GM12878 (cell line): ENCODE results near the gene SLC50A1.

ENCODE experiments used
- ASH2L ChIP-seq: fragments of 300-600, 200-600 bp; sonication (generic); IDR thresholded peaks from 2 replicates; pipeline ENCODE4 v1.6.1; 2017; ENCODE audit warnings: low read depth, mild to moderate bottlenecking, borderline replicate concordance
- BRCA1 ChIP-seq: IDR thresholded peaks from 2 replicates; pipeline ENCODE4 v1.6.1; 2011; ENCODE audit warnings: low read depth, low read length, improper control_type of control experiment
- CREB1 ChIP-seq: IDR thresholded peaks from 2 replicates; pipeline ENCODE4 v1.6.1; 2012; ENCODE audit warnings: low read depth, mild to moderate bottlenecking, inconsistent platforms
- NFXL1 ChIP-seq: fragments of 450-650 bp; IDR thresholded peaks from 2 replicates; pipeline ENCODE4 v1.6.1; 2017; ENCODE audit warnings: antibody characterized with exemption, mild to moderate bottlenecking, borderline replicate concordance
- POLR2AphosphoS5 ChIP-seq: IDR thresholded peaks from 2 replicates; pipeline ENCODE4 v1.6.1; 2011; ENCODE audit warnings: mild to moderate bottlenecking, low read length, inconsistent platforms
- RFX5 ChIP-seq: IDR thresholded peaks from 2 replicates; pipeline ENCODE4 v1.6.1; 2011; ENCODE audit warnings: low read depth, low read length, improper control_type of control experiment
- SMAD5 ChIP-seq: IDR thresholded peaks from 2 replicates; pipeline ENCODE4 v1.6.1; 2016; ENCODE audit warnings: antibody characterized with exemption, low read depth
- SP1 ChIP-seq: IDR thresholded peaks from one replicate; pipeline ENCODE4 v1.6.1; 2011; ENCODE audit warnings: low read depth, low read length
- SUZ12 ChIP-seq: fragments of 200-600 bp; sonication (generic); IDR thresholded peaks from one replicate; pipeline ENCODE4 v1.6.1; 2018; ENCODE audit warnings: antibody characterized with exemption, mild to moderate bottlenecking; ENCODE audit not compliant: unreplicated experiment
- TCF7 ChIP-seq: IDR thresholded peaks from 2 replicates; pipeline ENCODE4 v1.6.1; 2014; ENCODE audit warnings: antibody characterized with exemption, borderline replicate concordance
- YY1 ChIP-seq: IDR thresholded peaks from 2 replicates; pipeline ENCODE4 v1.6.1; 2011; ENCODE audit warnings: low read depth, mild to moderate bottlenecking, low read length
- ZNF24 ChIP-seq: fragments of 450-650 bp; IDR thresholded peaks from 2 replicates; pipeline ENCODE4 v1.6.1; 2017; ENCODE audit warnings: antibody characterized with exemption, mild to moderate bottlenecking
- TF ChIP-seq, protein P1 (sequence below), 3 experiments: IDR thresholded peaks in 2 of 3; conservative IDR thresholded peaks in 1 of 3; 2 replicates each; pipeline ENCODE4 v1.5.1; 2011; ENCODE audit warnings: low read depth in 3 of 3, low read length in 3 of 3, mild to moderate bottlenecking in 3 of 3, control low read depth in 2 of 3, moderate library complexity in 2 of 3, inconsistent platforms in 1 of 3, mixed read lengths in 1 of 3; ENCODE audit not compliant: control insufficient read depth in 2 of 3, insufficient read depth in 1 of 3; ENCODE audit errors: extremely low read depth in 1 of 3
- TF ChIP-seq, protein P2 (sequence below): IDR thresholded peaks from 2 replicates; pipeline ENCODE4 v1.6.1; 2012; ENCODE audit warnings: low read depth, low read length, improper control_type of control experiment

DNA sequence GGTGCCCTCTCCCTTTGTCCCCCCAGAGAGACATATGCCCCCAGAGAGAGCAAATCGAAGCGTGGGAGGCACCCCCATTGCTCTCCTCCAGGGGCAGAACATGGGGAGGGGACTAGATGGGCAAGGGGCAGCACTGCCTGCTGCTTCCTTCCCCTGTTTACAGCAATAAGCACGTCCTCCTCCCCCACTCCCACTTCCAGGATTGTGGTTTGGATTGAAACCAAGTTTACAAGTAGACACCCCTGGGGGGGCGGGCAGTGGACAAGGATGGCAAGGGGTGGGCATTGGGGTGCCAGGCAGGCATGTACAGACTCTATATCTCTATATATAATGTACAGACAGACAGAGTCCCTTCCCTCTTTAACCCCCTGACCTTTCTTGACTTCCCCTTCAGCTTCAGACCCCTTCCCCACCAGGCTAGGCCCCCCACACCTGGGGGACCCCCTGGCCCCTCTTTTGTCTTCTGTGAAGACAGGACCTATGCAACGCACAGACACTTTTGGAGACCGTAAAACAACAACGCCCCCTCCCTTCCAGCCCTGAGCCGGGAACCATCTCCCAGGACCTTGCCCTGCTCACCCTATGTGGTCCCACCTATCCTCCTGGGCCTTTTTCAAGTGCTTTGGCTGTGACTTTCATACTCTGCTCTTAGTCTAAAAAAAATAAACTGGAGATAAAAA is 48.7 kb upstream of the SLC50A1 start:
- TF ChIP-seq, protein P1, sequence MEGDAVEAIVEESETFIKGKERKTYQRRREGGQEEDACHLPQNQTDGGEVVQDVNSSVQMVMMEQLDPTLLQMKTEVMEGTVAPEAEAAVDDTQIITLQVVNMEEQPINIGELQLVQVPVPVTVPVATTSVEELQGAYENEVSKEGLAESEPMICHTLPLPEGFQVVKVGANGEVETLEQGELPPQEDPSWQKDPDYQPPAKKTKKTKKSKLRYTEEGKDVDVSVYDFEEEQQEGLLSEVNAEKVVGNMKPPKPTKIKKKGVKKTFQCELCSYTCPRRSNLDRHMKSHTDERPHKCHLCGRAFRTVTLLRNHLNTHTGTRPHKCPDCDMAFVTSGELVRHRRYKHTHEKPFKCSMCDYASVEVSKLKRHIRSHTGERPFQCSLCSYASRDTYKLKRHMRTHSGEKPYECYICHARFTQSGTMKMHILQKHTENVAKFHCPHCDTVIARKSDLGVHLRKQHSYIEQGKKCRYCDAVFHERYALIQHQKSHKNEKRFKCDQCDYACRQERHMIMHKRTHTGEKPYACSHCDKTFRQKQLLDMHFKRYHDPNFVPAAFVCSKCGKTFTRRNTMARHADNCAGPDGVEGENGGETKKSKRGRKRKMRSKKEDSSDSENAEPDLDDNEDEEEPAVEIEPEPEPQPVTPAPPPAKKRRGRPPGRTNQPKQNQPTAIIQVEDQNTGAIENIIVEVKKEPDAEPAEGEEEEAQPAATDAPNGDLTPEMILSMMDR (IDR thresholded peaks at IDR 0.05 in 2 of 3, conservative IDR thresholded peaks at IDR 0.05 in 1 of 3; ENCODE audit: control insufficient read depth in 2 of 3, extremely low read depth in 1 of 3, insufficient read depth in 1 of 3, low read depth in 3 of 3, low read length in 3 of 3): no peak
- TF ChIP-seq NFXL1: no peak
- TF ChIP-seq SMAD5: no peak
- no peak for TF ChIP-seq TCF7
- TF ChIP-seq POLR2AphosphoS5: no peak
- no peak for TF ChIP-seq RFX5
- TF ChIP-seq CREB1: no peak
- TF ChIP-seq, protein P2, sequence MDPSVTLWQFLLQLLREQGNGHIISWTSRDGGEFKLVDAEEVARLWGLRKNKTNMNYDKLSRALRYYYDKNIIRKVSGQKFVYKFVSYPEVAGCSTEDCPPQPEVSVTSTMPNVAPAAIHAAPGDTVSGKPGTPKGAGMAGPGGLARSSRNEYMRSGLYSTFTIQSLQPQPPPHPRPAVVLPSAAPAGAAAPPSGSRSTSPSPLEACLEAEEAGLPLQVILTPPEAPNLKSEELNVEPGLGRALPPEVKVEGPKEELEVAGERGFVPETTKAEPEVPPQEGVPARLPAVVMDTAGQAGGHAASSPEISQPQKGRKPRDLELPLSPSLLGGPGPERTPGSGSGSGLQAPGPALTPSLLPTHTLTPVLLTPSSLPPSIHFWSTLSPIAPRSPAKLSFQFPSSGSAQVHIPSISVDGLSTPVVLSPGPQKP: no peak
- no peak for TF ChIP-seq ASH2L
- no peak for TF ChIP-seq SP1
- TF ChIP-seq YY1: no peak
- TF ChIP-seq ZNF24: no peak
- TF ChIP-seq SUZ12: no peak
- no peak for TF ChIP-seq BRCA1
